ENCODE results near the gene TGFBR2.

Gene TGFBR2

GRCh38 chr3:30733696-30734095, 127.3 kb downstream of the TGFBR2 start:
- DNase-seq (ENCODE audit: low read depth) = no peak
- in situ Hi-C loops (cut with HindIII; ENCODE audit: low sequenced_read_pairs) = no loop called here
- no peak for TF ChIP-seq CTCF (IDR thresholded peaks at IDR 0.05; ENCODE audit: low read depth, low read length, missing control alignments)
- H3K4me3 ChIP-seq (ENCODE audit: low read depth, low read length) = no peak overlapping the region

GRCh38 chr3:30737743-30738499, 131.5 kb downstream of the TGFBR2 start:
- in situ Hi-C loops (cut with HindIII; ENCODE audit: low sequenced_read_pairs) = no loop called here
- no peak for TF ChIP-seq CTCF (IDR thresholded peaks at IDR 0.05; ENCODE audit: low read depth, low read length, missing control alignments)
- no peak for DNase-seq (ENCODE audit: low read depth)
- no peak overlapping the region for H3K4me3 ChIP-seq (ENCODE audit: low read depth, low read length)

GRCh38 chr3:30738605-30739004, 132.2 kb downstream of the TGFBR2 start:
- in situ Hi-C loops (cut with HindIII; ENCODE audit: low sequenced_read_pairs) = no loop called here

GRCh38 chr3:30741889-30742288, 135.5 kb downstream of the TGFBR2 start:
- no peak for TF ChIP-seq CTCF (IDR thresholded peaks at IDR 0.05; ENCODE audit: low read depth, low read length, missing control alignments)
- in situ Hi-C loops (cut with HindIII; ENCODE audit: low sequenced_read_pairs) = no loop called here
- no peak for DNase-seq (ENCODE audit: low read depth)
- H3K4me3 ChIP-seq (ENCODE audit: low read depth, low read length) = no peak overlapping the region

More at GRCh38 chr3:30738605-30739004, 132.2 kb downstream of the TGFBR2 start:
- H3K4me3 ChIP-seq (ENCODE audit: low read depth, low read length) = no peak overlapping the region
- no peak for DNase-seq (ENCODE audit: low read depth)
- TF ChIP-seq CTCF (IDR thresholded peaks at IDR 0.05; ENCODE audit: low read depth, low read length, missing control alignments) = no peak

- in situ Hi-C loops (cut with HindIII; ENCODE audit: low sequenced_read_pairs) = no loop called here
- TF ChIP-seq CTCF (IDR thresholded peaks at IDR 0.05; ENCODE audit: low read depth, low read length, missing control alignments) = no peak
- H3K4me3 ChIP-seq (ENCODE audit: low read depth, low read length) = no peak overlapping the region
- no peak for DNase-seq (ENCODE audit: low read depth)
Observed at GRCh38 chr3:30742796-30743619, 136.6 kb downstream of the TGFBR2 start.
